HFFc6 (cell line): ENCODE measurements around the gene SLIT3. TPM values are rescaled to one million over a fixed set of nuclear protein-coding genes. Genes with fewer than 3 reads are reported as not detected.

ENCODE experiments used
- DNase-seq: peaks from one replicate; pipeline ENCODE4 v3.0.0-alpha.2; 2018
- H3K27ac Mint-ChIP-seq: 2 replicates; pipeline ENCODE4 v1.8.0; 2020; ENCODE audit warnings: mild to moderate bottlenecking, mixed read lengths
- H3K27me3 Mint-ChIP-seq: 2 replicates; pipeline ENCODE4 v1.8.0; 2021; ENCODE audit warnings: mild to moderate bottlenecking, moderate library complexity, mixed read lengths; ENCODE audit not compliant: insufficient read depth
- H3K36me3 Mint-ChIP-seq: 2 replicates; pipeline ENCODE4 v1.8.0; 2021; ENCODE audit warnings: low read depth, mixed read lengths
- H3K4me1 Mint-ChIP-seq: 2 replicates; pipeline ENCODE4 v1.8.0; 2020; ENCODE audit warnings: low read depth, mixed read lengths
- H3K4me3 Mint-ChIP-seq: 2 replicates; pipeline ENCODE4 v1.8.0; 2020; ENCODE audit warnings: mild to moderate bottlenecking, moderate library complexity, mixed read lengths
- H3K9me3 Mint-ChIP-seq: 2 replicates; pipeline ENCODE4 v1.8.0; 2020; ENCODE audit warnings: mild to moderate bottlenecking, mixed read lengths
- CTCF ChIP-seq: fragments of 200-600 bp; sonication (generic); IDR thresholded peaks from 2 replicates; pipeline ENCODE4 v1.5.0; 2021; ENCODE audit warnings: antibody characterized with exemption, mild to moderate bottlenecking
- total RNA-seq, 6 experiments: library from RNA; stranded (reverse); fragmentation: NEBNext Ultra II Directional; extraction: Animal tissue kit (Norgen Biotek cat#: 25700); gene quantifications; 2 replicates in 1 of 6; 3 replicates in 5 of 6; pipeline ENCODE4 v1.2.3, GENCODE V29; 2021

The SLIT3 gene
- total RNA-seq, 6 experiments from 2014 or later, result 4.2 to 8.3 (median 7.1) TPM

DNA sequence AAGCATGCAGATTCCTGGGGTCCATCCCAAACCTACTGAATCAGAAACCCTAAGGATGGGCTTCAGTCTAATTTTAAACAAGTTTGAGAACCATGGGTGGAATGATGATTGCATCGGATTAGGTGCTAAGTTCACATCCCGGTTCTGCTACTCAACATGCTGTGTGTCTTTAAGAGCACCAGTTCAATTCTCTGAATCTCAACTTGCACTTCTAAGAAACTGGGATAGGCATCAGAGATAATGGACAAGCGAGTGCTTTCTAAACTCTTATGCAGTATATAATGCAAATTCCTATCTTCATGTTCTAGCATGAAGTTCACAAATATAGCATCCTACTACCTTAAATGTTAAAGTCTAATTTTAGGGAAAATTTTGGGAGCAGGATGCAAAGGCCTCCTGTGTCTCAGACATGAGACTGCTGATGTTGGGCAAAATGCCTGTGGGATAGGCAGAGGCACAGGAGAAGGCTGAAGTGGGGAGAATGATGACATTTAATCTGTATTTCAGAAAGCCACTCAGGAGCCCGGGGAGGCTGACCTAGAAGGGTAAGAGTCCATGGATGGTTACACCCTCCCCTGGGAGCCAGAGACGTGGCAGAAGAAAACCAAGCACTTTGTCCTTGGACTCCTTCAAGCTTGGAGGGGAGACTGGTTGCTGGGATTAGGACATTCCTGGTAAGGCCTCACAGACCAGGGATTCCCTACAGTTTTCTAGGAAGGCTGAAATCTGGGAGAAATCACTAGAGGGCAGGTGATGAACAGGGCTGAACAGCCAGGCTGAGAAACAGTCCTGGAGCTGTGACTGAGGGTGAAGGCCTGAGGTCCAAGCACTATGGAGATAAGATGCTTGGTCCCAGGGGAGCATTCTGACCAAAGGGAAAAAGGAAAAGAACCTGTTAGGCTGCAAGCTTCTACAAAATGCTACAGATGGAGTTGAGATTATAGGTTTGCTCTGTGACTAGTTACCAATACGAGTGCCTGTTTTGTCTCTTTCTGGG, 409.8 kb downstream of the SLIT3 start:
- no peaks in the 10 kb centered on the region for H3K9me3 Mint-ChIP-seq
- H3K36me3 Mint-ChIP-seq, result no peaks in the 10 kb centered on the region
- no peak overlapping the region for H3K27ac Mint-ChIP-seq
- DNase-seq, result no peak
- no peak for TF ChIP-seq CTCF
- no peaks in the 10 kb centered on the region for H3K4me1 Mint-ChIP-seq
- H3K27me3 Mint-ChIP-seq, result peaks cover 12% of the 10 kb centered on the region
- no peak overlapping the region for H3K4me3 Mint-ChIP-seq

GRCh38 chr5:168889039-168889438, 411.9 kb downstream of the SLIT3 start:
- Mint-ChIP-seq H3K4me3 (no peak overlapping the region), H3K4me1 (no peaks in the 10 kb centered on the region), H3K27ac (no peak overlapping the region), H3K36me3 (no peaks in the 10 kb centered on the region), H3K27me3 (peaks cover 12% of the 10 kb centered on the region), H3K9me3 (no peaks in the 10 kb centered on the region)
- no peak for DNase-seq
- no peak for TF ChIP-seq CTCF

DNA sequence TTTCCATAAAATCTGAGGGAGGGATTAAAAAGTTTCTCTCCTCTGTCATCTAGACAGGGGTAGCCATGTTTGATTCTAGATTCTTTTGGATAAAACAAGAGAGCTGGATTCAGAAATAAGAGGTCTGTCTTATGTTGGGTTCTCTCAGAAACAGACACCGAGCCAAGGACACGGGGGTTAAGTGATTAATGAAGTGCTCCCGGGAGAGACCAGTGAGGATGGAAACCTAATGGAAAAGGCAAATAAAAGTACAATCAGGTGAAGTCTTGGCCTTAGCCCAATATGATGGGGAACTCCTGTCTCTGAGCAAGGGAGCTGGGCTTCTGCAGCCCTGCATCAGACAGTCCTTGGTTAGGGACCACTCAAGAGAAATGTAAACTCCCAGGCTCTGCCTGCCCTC, 413.0 kb downstream of the SLIT3 start:
- DNase-seq, result no peak
- no peaks in the 10 kb centered on the region for H3K36me3 Mint-ChIP-seq
- H3K4me3 Mint-ChIP-seq, result no peak overlapping the region
- no peaks in the 10 kb centered on the region for H3K9me3 Mint-ChIP-seq
- no peak for TF ChIP-seq CTCF
- H3K4me1 Mint-ChIP-seq, result no peaks in the 10 kb centered on the region
- no peak overlapping the region for H3K27ac Mint-ChIP-seq
- peaks cover 14% of the 10 kb centered on the region for H3K27me3 Mint-ChIP-seq

DNA sequence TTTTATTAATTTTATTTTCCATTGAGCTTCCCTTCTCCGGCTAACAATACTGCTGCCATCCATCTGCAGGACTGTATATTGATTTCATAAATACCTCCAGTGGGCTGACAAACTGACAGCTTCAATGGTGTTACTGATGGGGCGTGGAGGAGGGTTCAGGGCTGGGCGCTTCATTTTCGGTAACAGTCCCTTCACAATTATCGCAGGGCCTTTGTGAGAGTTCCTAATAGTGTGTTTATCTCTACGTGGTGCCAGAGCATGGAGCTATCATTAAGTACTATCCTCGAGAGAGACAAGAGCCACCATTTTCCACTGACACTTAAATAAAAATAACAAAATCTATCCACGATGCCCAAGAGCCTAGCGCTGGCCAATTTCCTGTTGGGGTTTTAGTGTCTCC, 414.8 kb downstream of the SLIT3 start:
- Mint-ChIP-seq H3K4me3 (no peak overlapping the region), H3K27me3 (peaks cover 8% of the 10 kb centered on the region), H3K36me3 (no peaks in the 10 kb centered on the region), H3K27ac (no peak overlapping the region), H3K9me3 (no peaks in the 10 kb centered on the region), H3K4me1 (no peaks in the 10 kb centered on the region)
- no peak for TF ChIP-seq CTCF
- DNase-seq, result no peak

- Mint-ChIP-seq H3K9me3 (no peaks in the 10 kb centered on the region), H3K4me1 (no peaks in the 10 kb centered on the region), H3K4me3 (no peak overlapping the region), H3K36me3 (no peaks in the 10 kb centered on the region), H3K27me3 (peaks cover 6% of the 10 kb centered on the region), H3K27ac (no peak overlapping the region)
- DNase-seq, result no peak
- no peak for TF ChIP-seq CTCF
Measured at GRCh38 chr5:168885324-168886120, 415.4 kb downstream of the SLIT3 start.
